ENCODE data around the gene MUS81.

DNA sequence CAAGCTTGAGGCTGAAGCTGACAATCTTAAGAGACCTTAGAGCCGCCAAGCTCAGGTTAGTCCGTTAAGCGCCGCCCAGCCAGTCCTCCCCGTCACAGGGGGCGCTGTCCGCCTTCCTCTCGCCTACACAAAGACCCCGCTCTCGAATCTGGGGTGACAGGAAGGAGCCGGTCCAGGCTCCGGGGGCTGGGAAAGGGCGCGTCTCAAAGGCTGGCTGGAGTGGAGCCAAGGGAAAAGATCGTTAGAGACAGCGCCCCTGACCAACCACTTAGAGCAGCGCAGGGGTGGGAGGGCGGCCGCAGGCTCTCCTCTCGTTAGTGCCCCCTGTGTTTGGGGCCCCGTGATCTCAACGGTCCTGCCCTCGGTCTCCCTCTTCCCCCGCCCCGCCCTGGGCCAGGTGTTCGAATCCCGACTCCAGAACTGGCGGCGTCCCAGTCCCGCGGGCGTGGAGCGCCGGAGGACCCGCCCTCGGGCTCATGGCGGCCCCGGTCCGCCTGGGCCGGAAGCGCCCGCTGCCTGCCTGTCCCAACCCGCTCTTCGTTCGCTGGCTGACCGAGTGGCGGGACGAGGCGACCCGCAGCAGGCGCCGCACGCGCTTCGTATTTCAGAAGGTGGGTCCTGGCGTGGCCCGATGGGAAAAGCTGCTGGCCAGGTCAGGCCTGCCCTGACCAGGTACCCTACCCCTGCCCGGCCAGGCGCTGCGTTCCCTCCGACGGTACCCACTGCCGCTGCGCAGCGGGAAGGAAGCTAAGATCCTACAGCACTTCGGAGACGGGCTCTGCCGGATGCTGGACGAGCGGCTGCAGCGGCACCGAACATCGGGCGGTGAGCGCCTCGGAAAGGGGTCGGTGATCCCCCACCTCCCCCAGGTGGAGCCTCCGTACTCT lies at the start of gene MUS81:
- TF ChIP-seq, protein P1, sequence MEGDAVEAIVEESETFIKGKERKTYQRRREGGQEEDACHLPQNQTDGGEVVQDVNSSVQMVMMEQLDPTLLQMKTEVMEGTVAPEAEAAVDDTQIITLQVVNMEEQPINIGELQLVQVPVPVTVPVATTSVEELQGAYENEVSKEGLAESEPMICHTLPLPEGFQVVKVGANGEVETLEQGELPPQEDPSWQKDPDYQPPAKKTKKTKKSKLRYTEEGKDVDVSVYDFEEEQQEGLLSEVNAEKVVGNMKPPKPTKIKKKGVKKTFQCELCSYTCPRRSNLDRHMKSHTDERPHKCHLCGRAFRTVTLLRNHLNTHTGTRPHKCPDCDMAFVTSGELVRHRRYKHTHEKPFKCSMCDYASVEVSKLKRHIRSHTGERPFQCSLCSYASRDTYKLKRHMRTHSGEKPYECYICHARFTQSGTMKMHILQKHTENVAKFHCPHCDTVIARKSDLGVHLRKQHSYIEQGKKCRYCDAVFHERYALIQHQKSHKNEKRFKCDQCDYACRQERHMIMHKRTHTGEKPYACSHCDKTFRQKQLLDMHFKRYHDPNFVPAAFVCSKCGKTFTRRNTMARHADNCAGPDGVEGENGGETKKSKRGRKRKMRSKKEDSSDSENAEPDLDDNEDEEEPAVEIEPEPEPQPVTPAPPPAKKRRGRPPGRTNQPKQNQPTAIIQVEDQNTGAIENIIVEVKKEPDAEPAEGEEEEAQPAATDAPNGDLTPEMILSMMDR (IDR thresholded peaks at IDR 0.05), result peak; percentile 94
- TF ChIP-seq ZFX (IDR thresholded peaks at IDR 0.05; ENCODE audit: borderline replicate concordance), result no peak
